Osteocyte (in vitro differentiated cells): Measurements from ENCODE around the gene BCL2L11. TPM values are rescaled to one million over a fixed set of nuclear protein-coding genes. Genes with fewer than 3 reads are reported as not detected.

Source experiments
- DNase-seq: peaks from one replicate; pipeline ENCODE4 v3.0.0; 2021; ENCODE audit warnings: mixed read lengths; ENCODE audit not compliant: unreplicated experiment; ENCODE audit errors: extremely low spot score
- H3K27ac Mint-ChIP-seq: one replicate; pipeline ENCODE4 v1.8.0; 2021; ENCODE audit warnings: mild to moderate bottlenecking, mixed read lengths; ENCODE audit not compliant: unreplicated experiment
- H3K27me3 Mint-ChIP-seq: one replicate; pipeline ENCODE4 v1.8.0; 2021; ENCODE audit warnings: mixed read lengths; ENCODE audit not compliant: unreplicated experiment
- H3K36me3 Mint-ChIP-seq: one replicate; pipeline ENCODE4 v1.8.0; 2021; ENCODE audit warnings: mixed read lengths; ENCODE audit not compliant: unreplicated experiment
- H3K4me1 Mint-ChIP-seq: one replicate; pipeline ENCODE4 v1.8.0; 2021; ENCODE audit warnings: mixed read lengths; ENCODE audit not compliant: unreplicated experiment
- H3K4me3 Mint-ChIP-seq: one replicate; pipeline ENCODE4 v1.8.0; 2021; ENCODE audit warnings: mild to moderate bottlenecking, moderate library complexity, mixed read lengths; ENCODE audit not compliant: unreplicated experiment
- H3K9me3 Mint-ChIP-seq: one replicate; pipeline ENCODE4 v1.8.0; 2021; ENCODE audit warnings: mixed read lengths; ENCODE audit not compliant: unreplicated experiment
- CTCF ChIP-seq: fragments of 200-600 bp; sonication (generic); IDR thresholded peaks from 2 replicates; pipeline ENCODE4 v1.5.0; 2021; ENCODE audit warnings: antibody characterized with exemption, mild to moderate bottlenecking, moderate library complexity
- total RNA-seq: library from RNA; stranded (reverse); gene quantifications from 2 replicates; pipeline ENCODE4 v1.2.1, GENCODE V29; 2021

Gene BCL2L11
- total RNA-seq, 1 donor from 2014 or later = 38.9 TPM

DNA sequence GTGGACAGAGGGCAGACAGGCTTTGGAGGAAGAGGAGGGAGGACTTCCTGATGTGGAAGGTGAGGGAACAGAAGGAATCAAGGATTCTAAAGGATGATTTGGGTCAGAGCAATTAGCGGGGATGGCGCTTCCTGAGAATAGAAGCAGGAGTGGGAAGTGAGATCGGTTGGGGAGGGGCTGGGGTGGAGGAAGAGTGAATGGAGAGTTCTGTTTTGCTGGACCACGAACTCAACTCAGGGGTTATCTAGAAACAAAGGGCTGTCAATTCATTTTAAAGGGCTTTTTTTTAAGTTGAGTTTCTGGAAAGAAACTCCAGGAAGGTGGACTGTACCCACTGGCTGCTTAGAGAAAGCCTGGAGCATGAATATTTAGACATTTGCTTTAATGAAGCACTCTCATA is 54.9 kb downstream of the BCL2L11 start:
- no peak for DNase-seq
- H3K27me3 Mint-ChIP-seq = no peaks in the 10 kb centered on the region
- no peak overlapping the region for H3K4me3 Mint-ChIP-seq
- no peaks in the 10 kb centered on the region for H3K36me3 Mint-ChIP-seq
- H3K9me3 Mint-ChIP-seq = no peaks in the 10 kb centered on the region
- peaks cover 12% of the 10 kb centered on the region for H3K4me1 Mint-ChIP-seq
- no peak overlapping the region for H3K27ac Mint-ChIP-seq
- TF ChIP-seq CTCF = no peak

DNA sequence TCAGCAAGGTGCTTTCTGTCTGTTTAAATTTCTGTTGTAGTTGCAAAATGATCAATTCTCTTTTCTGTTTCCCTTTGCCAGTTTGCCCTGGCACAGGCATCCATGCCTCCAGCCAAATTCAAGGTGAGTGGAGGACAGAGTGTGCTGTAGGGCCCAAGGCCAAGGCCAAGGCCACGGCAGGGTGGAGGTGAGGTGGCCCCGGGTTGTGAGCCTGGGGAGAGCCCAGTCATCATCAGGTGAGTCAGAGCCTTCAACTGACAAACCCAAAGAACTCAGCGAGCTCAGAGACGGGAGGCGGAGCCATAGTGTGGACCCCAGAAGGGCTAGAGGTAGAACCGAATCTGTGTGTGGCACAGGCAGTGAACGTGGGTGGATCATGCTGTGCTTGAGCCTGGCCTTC is 55.7 kb downstream of the BCL2L11 start:
- Mint-ChIP-seq H3K27me3 (no peaks in the 10 kb centered on the region), H3K27ac (no peak overlapping the region), H3K36me3 (no peaks in the 10 kb centered on the region), H3K4me1 (peaks cover 12% of the 10 kb centered on the region), H3K4me3 (no peak overlapping the region), H3K9me3 (no peaks in the 10 kb centered on the region)
- DNase-seq = no peak
- TF ChIP-seq CTCF = no peak

DNA sequence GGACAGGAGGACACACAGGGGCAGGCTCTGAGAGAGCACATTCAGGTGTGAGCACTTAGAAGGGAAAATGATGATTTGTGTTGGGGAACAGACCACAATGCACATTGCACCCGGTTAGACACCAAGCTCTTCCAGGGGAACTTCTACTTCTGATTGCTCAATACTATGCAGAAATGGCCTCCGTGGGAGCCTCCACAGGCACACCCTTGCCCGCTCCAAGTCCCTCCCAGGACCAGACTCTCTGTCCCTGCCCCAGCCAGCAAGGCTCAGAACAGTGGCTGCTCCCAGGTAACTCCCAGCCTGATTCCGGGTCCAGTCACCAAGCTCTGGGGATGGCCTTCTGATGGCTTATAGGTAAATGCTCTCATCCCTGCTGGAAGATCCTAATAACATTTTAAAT is 56.2 kb downstream of the BCL2L11 start:
- Mint-ChIP-seq H3K4me1 (peaks cover 12% of the 10 kb centered on the region), H3K9me3 (no peaks in the 10 kb centered on the region), H3K4me3 (no peak overlapping the region), H3K27me3 (no peaks in the 10 kb centered on the region), H3K36me3 (no peaks in the 10 kb centered on the region), H3K27ac (no peak overlapping the region)
- DNase-seq = no peak
- no peak for TF ChIP-seq CTCF

DNA sequence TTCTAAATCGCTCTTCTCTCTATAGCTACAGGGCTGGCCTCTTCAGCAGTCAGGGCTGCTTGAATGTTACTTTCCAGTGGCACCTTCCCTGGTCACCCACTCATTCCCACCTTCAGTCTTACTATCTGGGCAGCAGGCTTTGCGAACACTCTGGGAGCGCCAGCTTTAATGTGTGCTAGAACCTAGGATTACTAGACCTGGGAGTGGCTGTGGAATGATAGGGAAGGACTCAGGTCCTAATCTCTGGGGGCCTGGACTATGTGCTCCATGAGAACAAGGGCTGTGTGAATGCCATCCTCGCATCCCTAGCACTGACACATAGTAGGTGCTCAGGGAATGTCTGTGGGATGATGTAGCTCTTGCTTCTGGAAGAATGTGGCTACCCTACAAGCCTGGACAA is 57.6 kb downstream of the BCL2L11 start:
- Mint-ChIP-seq H3K27ac (no peak overlapping the region), H3K4me3 (no peak overlapping the region), H3K36me3 (no peaks in the 10 kb centered on the region), H3K27me3 (no peaks in the 10 kb centered on the region), H3K9me3 (no peaks in the 10 kb centered on the region), H3K4me1 (peaks cover 12% of the 10 kb centered on the region)
- no peak for TF ChIP-seq CTCF
- peak; percentile 25 for DNase-seq

DNA sequence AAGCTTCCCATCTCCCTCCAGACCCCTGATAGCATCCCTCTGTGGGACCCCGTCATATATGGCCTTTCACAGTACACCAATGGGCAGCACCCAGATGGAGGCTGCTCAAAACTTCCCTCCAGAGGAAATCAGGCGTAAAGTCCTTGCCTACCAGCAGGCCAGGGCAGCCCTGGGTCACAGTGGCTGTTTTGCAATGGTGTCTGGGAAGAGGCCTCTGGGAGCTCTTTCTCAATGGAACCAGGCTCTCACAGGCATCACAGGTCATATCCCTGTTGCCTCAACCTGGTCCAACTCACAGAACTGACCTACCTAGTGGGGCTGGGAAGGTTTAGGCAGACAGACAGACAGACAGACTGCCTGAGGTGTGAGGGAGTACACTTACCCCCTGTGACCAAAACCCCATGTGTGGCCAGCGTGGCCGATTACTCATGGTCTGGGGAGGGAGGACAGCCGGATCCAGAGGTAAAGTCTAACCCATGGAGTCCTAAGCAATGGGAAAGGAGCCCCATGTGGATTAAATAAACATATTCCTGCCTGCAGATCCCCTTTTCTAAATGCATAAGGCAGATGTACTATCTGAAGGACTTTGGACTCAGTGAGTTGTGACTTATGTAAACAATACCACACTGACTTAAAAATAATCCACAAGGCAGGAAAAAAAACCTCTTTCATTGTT is 58.2 kb downstream of the BCL2L11 start:
- Mint-ChIP-seq H3K9me3 (no peaks in the 10 kb centered on the region), H3K36me3 (no peaks in the 10 kb centered on the region), H3K27ac (peak overlapping the region; percentile 58), H3K27me3 (no peaks in the 10 kb centered on the region), H3K4me3 (no peak overlapping the region), H3K4me1 (peaks cover 12% of the 10 kb centered on the region)
- TF ChIP-seq CTCF = no peak
- DNase-seq = peak; percentile 48
